B cell (primary cell): ENCODE results near the gene JUP. TPM values are rescaled to one million over a fixed set of nuclear protein-coding genes. Genes with fewer than 3 reads are reported as not detected.

Experiments
- ATAC-seq: fragments of 200-7000 bp; cut with Tn5 transposase; one replicate; pipeline ENCODE4 v1.10.0; 2021; ENCODE audit warnings: low read depth, mild to moderate bottlenecking, moderate number of reproducible peaks, moderate library complexity
- CTCF ChIA-PET: fragments of 350-600 bp; sonication (Branson Sonifier 250); formaldehyde crosslinking; loops from one replicate; lab custom pipeline; 2021; ENCODE audit warnings: antibody characterized with exemption, inconsistent platforms; lab: Charles Lee
- POLR2A ChIA-PET: fragments of 350-600 bp; sonication (Branson Sonifier 250); formaldehyde crosslinking; loops from one replicate; lab custom pipeline; 2021; ENCODE audit warnings: antibody characterized with exemption; lab: Charles Lee
- DNase-seq: peaks from one replicate; pipeline ENCODE4 v3.0.0; 2013
- H2AFZ ChIP-seq: 2 replicates; pipeline ENCODE4 v1.6.1; 2012; ENCODE audit warnings: mild to moderate bottlenecking, low read depth, low read length; ENCODE audit not compliant: insufficient read depth, poor library complexity, severe bottlenecking
- H3K27ac ChIP-seq, 2 donors: 1 replicate in 1 of 2; 2 replicates in 1 of 2; pipeline ENCODE4 v1.5.1; 2012 to 2013; ENCODE audit warnings: low read length in 2 of 2, mild to moderate bottlenecking in 2 of 2, moderate library complexity in 1 of 2
- H3K27me3 ChIP-seq, 4 experiments: fragments of 200-600 bp in 1 of 4; sonication (generic) in 1 of 4; replicated peaks in 1 of 4; 1 replicate in 2 of 4; 2 replicates in 2 of 4; pipeline versions ENCODE4 v1.6.1 to v1.7.0; 2013 to 2016; ENCODE audit warnings: low read length in 3 of 4, mild to moderate bottlenecking in 2 of 4, mixed read lengths in 1 of 4, moderate library complexity in 1 of 4; ENCODE audit not compliant: insufficient read depth in 4 of 4, control insufficient read depth in 3 of 4; ENCODE audit errors: control extremely low read depth in 1 of 4
- H3K36me3 ChIP-seq, 2 experiments: replicated peaks in 1 of 2; 1 replicate in 1 of 2; 2 replicates in 1 of 2; pipeline versions ENCODE4 v1.6.1 to v1.7.1; 2013; ENCODE audit warnings: low read length in 1 of 2; ENCODE audit not compliant: insufficient read depth in 2 of 2, control insufficient read depth in 1 of 2; ENCODE audit errors: control extremely low read depth in 1 of 2, extremely low read depth in 1 of 2
- H3K4me1 ChIP-seq, 2 donors: fragments of 200-600 bp in 1 of 2; sonication (generic) in 1 of 2; 1 replicate in 1 of 2; 2 replicates in 1 of 2; pipeline versions ENCODE4 v1.5.1 to v1.6.1; 2013 to 2017; ENCODE audit warnings: low read length in 2 of 2; ENCODE audit not compliant: control insufficient read depth in 2 of 2, insufficient read depth in 2 of 2
- H3K4me2 ChIP-seq: replicated peaks from 2 replicates; pipeline ENCODE3; 2012; ENCODE audit warnings: mild to moderate bottlenecking, low read depth, low read length; ENCODE audit not compliant: poor library complexity, severe bottlenecking
- H3K4me3 ChIP-seq, 5 experiments: fragments of 200-600 bp in 1 of 5; sonication (generic) in 1 of 5; 1 replicate in 3 of 5; 2 replicates in 2 of 5; pipeline versions ENCODE4 v1.5.1 to v1.7.0; 2011 to 2016; ENCODE audit warnings: low read length in 4 of 5, mild to moderate bottlenecking in 4 of 5, low read depth in 2 of 5, control low read depth in 1 of 5, moderate library complexity in 1 of 5; ENCODE audit not compliant: insufficient read depth in 1 of 5; ENCODE audit errors: control extremely low read depth in 1 of 5, extremely low read depth in 1 of 5
- H3K79me2 ChIP-seq: fragments of 200-600 bp; sonication (generic); one replicate; pipeline ENCODE4 v1.6.0; 2016; ENCODE audit warnings: low read length; ENCODE audit not compliant: control insufficient read depth, insufficient read depth
- H3K9ac ChIP-seq: fragments of 200-600 bp; sonication (generic); 2 replicates; pipeline ENCODE4 v1.6.1; 2017; ENCODE audit warnings: mild to moderate bottlenecking, low read length, moderate library complexity
- H3K9me3 ChIP-seq, 3 donors: one replicate each; pipeline versions ENCODE4 v1.6.1 to v1.7.1; 2013; ENCODE audit warnings: low read length in 2 of 3; ENCODE audit not compliant: control insufficient read depth in 2 of 3, insufficient read depth in 1 of 3; ENCODE audit errors: control extremely low read depth in 1 of 3
- H4K20me1 ChIP-seq: 2 replicates; pipeline ENCODE4 v1.6.0; 2012; ENCODE audit warnings: mild to moderate bottlenecking, low read length; ENCODE audit not compliant: insufficient read depth, control insufficient read depth, poor library complexity, severe bottlenecking
- H3K27ac Mint-ChIP-seq: one replicate; pipeline ENCODE4 v1.8.0; 2021; ENCODE audit warnings: mixed read lengths
- H3K27me3 Mint-ChIP-seq: one replicate; pipeline ENCODE4 v1.8.0; 2021; ENCODE audit warnings: mixed read lengths
- H3K4me1 Mint-ChIP-seq: one replicate; pipeline ENCODE4 v1.8.0; 2021; ENCODE audit warnings: mixed read lengths
- H3K4me3 Mint-ChIP-seq: one replicate; pipeline ENCODE4 v1.8.0; 2021; ENCODE audit warnings: mixed read lengths
- H3K9me3 Mint-ChIP-seq: one replicate; pipeline ENCODE4 v1.8.0; 2022; ENCODE audit warnings: mixed read lengths; ENCODE audit not compliant: insufficient read depth
- CTCF ChIP-seq: fragments of 200-600 bp; IDR thresholded peaks from one replicate; pipeline ENCODE4 v1.8.0; 2022; ENCODE audit warnings: antibody characterized with exemption, mild to moderate bottlenecking
- EZH2 ChIP-seq: IDR thresholded peaks from 2 replicates; pipeline ENCODE4 v1.6.1; 2012; ENCODE audit warnings: borderline replicate concordance, low read depth, mild to moderate bottlenecking, moderate library complexity, low read length; ENCODE audit not compliant: insufficient read depth, poor library complexity, severe bottlenecking
- WGBS: methylation state at CpG from one replicate; pipeline ENCODE4 v1.1.5; 2013; ENCODE audit warnings: missing lambda C conversion rate; ENCODE audit not compliant: insufficient coverage; 5-methylcytosine and 5-hydroxymethylcytosine counted together
- intact Hi-C: fragments of 100-400 bp; cut with micrococcal nuclease; formaldehyde crosslinking; loops from one replicate; pipeline ENCODE4 v1.10.0; 2022
- polyA plus RNA-seq: library from polyadenylated mRNA; depleted of rRNA; stranded (reverse); fragments of >200 nt; gene quantifications from 2 replicates; pipeline ENCODE4 v1.2.3, GENCODE V29; 2012
- total RNA-seq, 2 donors: library from RNA; stranded (reverse); fragments of 120-200 nt in 1 of 2; gene quantifications; 1 replicate in 1 of 2; 2 replicates in 1 of 2; pipeline versions ENCODE4 v1.2.3 to v1.2.4, GENCODE V29; 2013 to 2022

Gene JUP
- total and polyA plus RNA-seq, 2 donors (not counting 1 experiment from before 2014, with no cell fraction given) = 62.9 to 63.3 TPM

- Histone ChIP-seq H2AFZ (no peak overlapping the region), H3K27ac (no peak overlapping the region), H3K4me3 (no peak overlapping the region), H3K9me3 (no peaks in the 10 kb centered on the region), H3K9ac (no peak overlapping the region), H4K20me1 (no peaks in the 10 kb centered on the region), H3K27me3 (no peaks in the 10 kb centered on the region), H3K4me2 (no peak overlapping the region), H3K36me3 (no peaks in the 10 kb centered on the region), H3K79me2 (no peaks in the 10 kb centered on the region), H3K4me1 (peaks cover 2 to 15% of the 10 kb centered on the region in 2 donors)
- Mint-ChIP-seq H3K4me3 (no peak overlapping the region), H3K27ac (no peak overlapping the region), H3K4me1 (peaks cover 9% of the 10 kb centered on the region), H3K27me3 (no peaks in the 10 kb centered on the region), H3K9me3 (no peaks in the 10 kb centered on the region)
- intact Hi-C loops = no loop called here
- ATAC-seq (no peak), DNase-seq (no peak)
- TF ChIP-seq EZH2 (no peak), CTCF (no peak)
- CTCF ChIA-PET = interaction anchor here (1.3 kb wide), 1 partner anchor 12 kb away, joined by 6 read pairs; no protein-coding TSS in a partner anchor
- WGBS = 100% methylated on average over 2 of the region's 3 CpGs
- POLR2A ChIA-PET = interaction anchor here (1.1 to 1.3 kb wide), 2 partner anchors 11 to 12 kb away, joined by 3 to 13 read pairs; partner anchors contain the start of gene JUP
Observed at GRCh38 chr17:41797377-41797776, 10.9 kb upstream of the JUP start.

- Histone ChIP-seq H3K36me3 (no peaks in the 10 kb centered on the region), H3K27me3 (no peaks in the 10 kb centered on the region), H3K27ac (no peak overlapping the region), H4K20me1 (no peaks in the 10 kb centered on the region), H3K4me1 (peaks cover 0 to 10% of the 10 kb centered on the region in 2 donors), H3K4me2 (no peak overlapping the region), H3K9me3 (no peaks in the 10 kb centered on the region), H3K79me2 (no peaks in the 10 kb centered on the region), H3K9ac (no peak overlapping the region), H3K4me3 (no peak overlapping the region), H2AFZ (no peak overlapping the region)
- Mint-ChIP-seq H3K27ac (no peak overlapping the region), H3K4me1 (peaks cover 5% of the 10 kb centered on the region), H3K4me3 (no peak overlapping the region), H3K9me3 (no peaks in the 10 kb centered on the region), H3K27me3 (no peaks in the 10 kb centered on the region)
- ATAC-seq = no peak
- ChIA-PET CTCF (interaction anchor here (1.3 kb wide), 1 partner anchor 10 kb away, joined by 6 read pairs; no protein-coding TSS in a partner anchor), POLR2A (interaction anchor here (1.3 kb wide), 1 partner anchor 10 kb away, joined by 3 read pairs; the partner anchor contains the start of gene JUP)
- WGBS = 99% methylated on average over 9 of the region's 10 CpGs
- no peak for DNase-seq
- intact Hi-C loops = no loop called here
- TF ChIP-seq EZH2 (no peak), CTCF (no peak)
Observed at GRCh38 chr17:41796121-41796895, 9.8 kb upstream of the JUP start.
